ENCODE results near the gene LENEP.

- no peak for TF ChIP-seq CTCF (optimal IDR thresholded peaks at IDR 0.05 in 1 of 3, IDR thresholded peaks at IDR 0.05 in 1 of 3, conservative IDR thresholded peaks at IDR 0.05 in 1 of 3; ENCODE audit: extremely low read depth in 1 of 3, insufficient read depth in 2 of 3, low read length in 3 of 3)
- no peak for TF ChIP-seq EZH2 (IDR thresholded peaks at IDR 0.05; ENCODE audit: low read length)
Measured at GRCh38 chr1:155003766-155004351, 10.5 kb downstream of the LENEP start.

Measured in keratinocyte (primary cell).